ENCODE data around the gene VEGFA.

- TF ChIP-seq CTCF (IDR thresholded peaks at IDR 0.05; ENCODE audit: poor library complexity, severe bottlenecking), result no peak
- TF ChIP-seq RAD21 (conservative IDR thresholded peaks at IDR 0.05), result no peak
- no peak for TF ChIP-seq EZH2 (IDR thresholded peaks at IDR 0.05; ENCODE audit: borderline replicate concordance, insufficient read depth, low read length, poor library complexity, severe bottlenecking)
- no peak for TF ChIP-seq EP300 (conservative IDR thresholded peaks at IDR 0.05; ENCODE audit: poor library complexity, severe bottlenecking)
- TF ChIP-seq SMC3 (conservative IDR thresholded peaks at IDR 0.05; ENCODE audit: poor library complexity), result no peak
- no peak for TF ChIP-seq MXI1 (conservative IDR thresholded peaks at IDR 0.05; ENCODE audit: poor library complexity, severe bottlenecking)
- TF ChIP-seq REST (IDR thresholded peaks at IDR 0.05; ENCODE audit: borderline replicate concordance), result no peak
- no peak for TF ChIP-seq POLR2AphosphoS5 (IDR thresholded peaks at IDR 0.05)
Measured at GRCh38 chr6:43803783-43804549, 34.0 kb downstream of the VEGFA start.

Measured in neural cell (in vitro differentiated cells).